GM19193 (cell line): Measurements from ENCODE around the gene GEMIN5.

ENCODE experiments used
- POLR2A ChIP-seq: IDR thresholded peaks from 4 replicates; pipeline ENCODE4 v1.6.1; 2011; ENCODE audit not compliant: insufficient read depth, insufficient read length; ENCODE audit errors: extremely low read depth

GEMIN5 gene

GRCh38 chr5:154849791-154850201, 88.2 kb downstream of the GEMIN5 start:
- no peak for TF ChIP-seq POLR2A

GRCh38 chr5:154849264-154849785, 88.7 kb downstream of the GEMIN5 start:
- TF ChIP-seq POLR2A: no peak

- no peak for TF ChIP-seq POLR2A
Observed at GRCh38 chr5:154844809-154845208, 93.2 kb downstream of the GEMIN5 start.

GRCh38 chr5:154842689-154843530, 95.1 kb downstream of the GEMIN5 start:
- no peak for TF ChIP-seq POLR2A

- no peak for TF ChIP-seq POLR2A
Observed at GRCh38 chr5:154841273-154841661, 96.7 kb downstream of the GEMIN5 start.

- no peak for TF ChIP-seq POLR2A
Observed at GRCh38 chr5:154840435-154841272, 97.4 kb downstream of the GEMIN5 start.
